Stimulated activated naive B cell treated with anti-CD40 and anti-IgM and Interleukin-4, amounts not matched to agents 10 μg/mL and 1 μg/mL and 100 μg/mL, for 72 hours (primary cell): ENCODE data around the gene KLF7.
A peak's percentile ranks its signal among the peaks of the same experiment; 100 is the strongest.

Source experiments
- ATAC-seq, 2 donors: fragments of 150-1000 bp; cut with Tn5 transposase; replicated peaks; 2 replicates each; pipeline ENCODE4 v1.10.0; 2021; ENCODE audit warnings: moderate library complexity in 1 of 2
- DNase-seq: peaks from one replicate; pipeline ENCODE4 v3.0.0; 2021
- H3K27ac Mint-ChIP-seq: one replicate; pipeline ENCODE4 v1.8.0; 2022; ENCODE audit warnings: mild to moderate bottlenecking, mixed read lengths
- H3K27me3 Mint-ChIP-seq, 2 donors: one replicate each; pipeline ENCODE4 v1.8.0; 2022; ENCODE audit warnings: mixed read lengths in 2 of 2
- H3K36me3 Mint-ChIP-seq, 2 donors: one replicate each; pipeline ENCODE4 v1.8.0; 2022; ENCODE audit warnings: mixed read lengths in 2 of 2, mild to moderate bottlenecking in 1 of 2
- H3K4me1 Mint-ChIP-seq, 2 donors: one replicate each; pipeline ENCODE4 v1.8.0; 2022; ENCODE audit warnings: mixed read lengths in 2 of 2, mild to moderate bottlenecking in 1 of 2
- H3K4me3 Mint-ChIP-seq, 2 donors: one replicate each; pipeline ENCODE4 v1.8.0; 2022; ENCODE audit warnings: mild to moderate bottlenecking in 2 of 2, mixed read lengths in 2 of 2, moderate library complexity in 1 of 2
- H3K9me3 Mint-ChIP-seq, 2 donors: one replicate each; pipeline ENCODE4 v1.8.0; 2022; ENCODE audit warnings: mixed read lengths in 2 of 2, mild to moderate bottlenecking in 1 of 2

KLF7 gene

DNA sequence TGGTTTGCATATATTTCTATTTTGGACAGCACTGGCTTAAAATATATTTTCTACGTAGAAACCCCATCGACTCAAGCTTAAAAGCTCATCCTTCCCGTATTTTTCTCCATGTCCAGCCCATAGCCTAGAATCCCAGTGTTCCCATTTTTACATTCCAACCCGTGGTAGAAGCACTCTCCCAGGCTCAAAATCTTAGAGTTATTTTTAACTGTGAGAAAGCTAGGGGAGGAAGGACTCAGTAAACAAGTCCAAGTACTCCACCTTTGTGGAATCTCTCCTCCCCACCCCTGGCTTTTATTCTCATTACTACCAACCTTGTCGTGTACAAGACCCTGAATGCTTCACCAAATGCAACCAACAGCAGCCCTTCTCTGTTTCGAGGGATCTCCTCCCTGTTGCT, 69.8 kb downstream of the KLF7 start:
- Mint-ChIP-seq H3K4me1 (peaks cover 27% of the 10 kb centered on the region in 2 donors), H3K27ac (peak overlapping the region; percentile 56), H3K36me3 (peaks cover 26 to 56% of the 10 kb centered on the region in 2 donors), H3K9me3 (peaks cover 4 to 5% of the 10 kb centered on the region in 2 donors), H3K4me3 (no peak overlapping the region), H3K27me3 (no peaks in the 10 kb centered on the region)
- ATAC-seq, result no peak
- DNase-seq, result no peak

GRCh38 chr2:207093234-207093633, 72.5 kb downstream of the KLF7 start:
- H3K27ac Mint-ChIP-seq, result no peak overlapping the region
- no peaks in the 10 kb centered on the region for H3K27me3 Mint-ChIP-seq
- H3K36me3 Mint-ChIP-seq, result peaks cover 22 to 55% of the 10 kb centered on the region in 2 donors
- H3K4me1 Mint-ChIP-seq, result peaks cover 39 to 50% of the 10 kb centered on the region in 2 donors
- H3K9me3 Mint-ChIP-seq, result peaks cover 4 to 5% of the 10 kb centered on the region in 2 donors
- no peak for ATAC-seq
- H3K4me3 Mint-ChIP-seq, result no peak overlapping the region
- no peak for DNase-seq

DNA sequence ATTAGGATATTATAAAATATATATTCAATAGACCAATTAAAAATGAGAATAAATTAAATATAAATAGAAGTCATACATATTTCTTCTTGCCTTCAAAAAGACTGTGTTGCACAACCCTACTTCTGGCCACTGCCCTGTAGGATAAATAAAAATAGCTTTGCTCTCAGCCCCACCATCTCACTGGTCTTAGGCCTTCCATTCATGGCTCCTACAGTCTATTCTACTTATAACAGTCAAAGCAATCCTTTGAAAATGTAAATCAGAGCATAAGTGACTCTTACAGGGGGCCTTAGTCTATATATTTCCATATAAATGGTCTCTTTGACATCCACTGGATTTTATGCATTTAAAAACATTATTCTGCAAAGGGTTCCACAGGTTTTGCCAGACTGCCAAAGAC, 72.9 kb downstream of the KLF7 start:
- no peak overlapping the region for H3K4me3 Mint-ChIP-seq
- H3K36me3 Mint-ChIP-seq, result peaks cover 23 to 59% of the 10 kb centered on the region in 2 donors
- H3K9me3 Mint-ChIP-seq, result peaks cover 4 to 5% of the 10 kb centered on the region in 2 donors
- ATAC-seq (no peak), DNase-seq (no peak)
- no peaks in the 10 kb centered on the region for H3K27me3 Mint-ChIP-seq
- no peak overlapping the region for H3K27ac Mint-ChIP-seq
- peaks cover 41 to 54% of the 10 kb centered on the region in 2 donors for H3K4me1 Mint-ChIP-seq

GRCh38 chr2:207091928-207092327, 73.8 kb downstream of the KLF7 start:
- Mint-ChIP-seq H3K4me1 (peaks cover 37 to 48% of the 10 kb centered on the region in 2 donors), H3K27ac (no peak overlapping the region), H3K9me3 (peaks cover 4 to 5% of the 10 kb centered on the region in 2 donors), H3K4me3 (no peak overlapping the region), H3K36me3 (peaks cover 27 to 60% of the 10 kb centered on the region in 2 donors), H3K27me3 (no peaks in the 10 kb centered on the region)
- ATAC-seq (no peak), DNase-seq (no peak)

GRCh38 chr2:207091176-207091575, 74.6 kb downstream of the KLF7 start:
- DNase-seq, result no peak
- Mint-ChIP-seq H3K27ac (no peak overlapping the region), H3K27me3 (no peaks in the 10 kb centered on the region), H3K9me3 (peaks cover 4 to 5% of the 10 kb centered on the region in 2 donors), H3K36me3 (peaks cover 33 to 60% of the 10 kb centered on the region in 2 donors), H3K4me1 (peaks cover 33 to 44% of the 10 kb centered on the region in 2 donors), H3K4me3 (no peak overlapping the region)
- ATAC-seq, result no peak

GRCh38 chr2:207090389-207090788, 75.4 kb downstream of the KLF7 start:
- ATAC-seq (peak; percentile 57 to 72), DNase-seq (no peak)
- Mint-ChIP-seq H3K36me3 (peaks cover 36 to 64% of the 10 kb centered on the region in 2 donors), H3K9me3 (peaks cover 4 to 5% of the 10 kb centered on the region in 2 donors), H3K4me1 (peaks cover 30 to 44% of the 10 kb centered on the region in 2 donors), H3K27me3 (no peaks in the 10 kb centered on the region), H3K4me3 (no peak overlapping the region), H3K27ac (peak overlapping the region; percentile 32)

- Mint-ChIP-seq H3K27me3 (no peaks in the 10 kb centered on the region), H3K9me3 (peaks cover 4 to 5% of the 10 kb centered on the region in 2 donors), H3K27ac (peak overlapping the region; percentile 7), H3K4me1 (peaks cover 30 to 44% of the 10 kb centered on the region in 2 donors), H3K36me3 (peaks cover 36 to 62% of the 10 kb centered on the region in 2 donors), H3K4me3 (peak overlapping the region; percentile 29 to 33)
- ATAC-seq (peak; percentile 40 to 54), DNase-seq (no peak)
Measured at GRCh38 chr2:207088839-207089238, 76.9 kb downstream of the KLF7 start.

DNA sequence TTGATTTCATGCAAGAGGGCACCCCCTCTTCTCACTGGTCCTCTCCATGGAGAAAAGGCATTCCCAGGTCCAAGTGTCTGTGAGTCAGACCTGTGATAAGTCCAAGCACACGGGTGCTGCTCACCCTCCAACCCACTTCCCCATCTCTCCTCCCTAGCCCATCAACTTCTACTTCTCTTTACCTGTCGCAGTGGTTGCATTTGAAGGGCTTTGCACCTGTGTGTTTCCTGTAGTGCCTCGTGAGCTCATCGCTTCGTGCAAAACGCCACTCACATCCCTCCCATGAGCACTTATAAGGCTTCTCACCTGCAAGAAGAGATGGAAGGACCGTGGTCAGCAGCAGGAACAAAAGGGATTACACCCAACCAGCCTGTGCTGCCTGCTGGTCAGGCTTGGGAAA, 77.5 kb downstream of the KLF7 start:
- H3K27ac Mint-ChIP-seq, result peak overlapping the region; percentile 7
- ATAC-seq (peak; percentile 64 to 76), DNase-seq (no peak)
- H3K4me1 Mint-ChIP-seq, result peaks cover 31 to 41% of the 10 kb centered on the region in 2 donors
- H3K9me3 Mint-ChIP-seq, result peaks cover 2 to 4% of the 10 kb centered on the region in 2 donors
- peaks cover 38 to 62% of the 10 kb centered on the region in 2 donors for H3K36me3 Mint-ChIP-seq
- no peaks in the 10 kb centered on the region for H3K27me3 Mint-ChIP-seq
- peak overlapping the region in 1 of 2 donors; percentile 29 for H3K4me3 Mint-ChIP-seq

- H3K36me3 Mint-ChIP-seq, result peaks cover 42 to 65% of the 10 kb centered on the region in 2 donors
- peaks cover 31 to 38% of the 10 kb centered on the region in 2 donors for H3K4me1 Mint-ChIP-seq
- H3K4me3 Mint-ChIP-seq, result no peak overlapping the region
- ATAC-seq (no peak), DNase-seq (no peak)
- H3K9me3 Mint-ChIP-seq, result peaks cover 0 to 3% of the 10 kb centered on the region in 2 donors
- no peaks in the 10 kb centered on the region for H3K27me3 Mint-ChIP-seq
- H3K27ac Mint-ChIP-seq, result no peak overlapping the region
Measured at GRCh38 chr2:207087046-207087902, 78.5 kb downstream of the KLF7 start.

- no peak overlapping the region for H3K4me3 Mint-ChIP-seq
- H3K27ac Mint-ChIP-seq, result peak overlapping the region; percentile 32
- H3K36me3 Mint-ChIP-seq, result peaks cover 47 to 71% of the 10 kb centered on the region in 2 donors
- ATAC-seq, result no peak
- no peak for DNase-seq
- H3K27me3 Mint-ChIP-seq, result no peaks in the 10 kb centered on the region
- no peaks in the 10 kb centered on the region for H3K9me3 Mint-ChIP-seq
- peaks cover 28 to 29% of the 10 kb centered on the region in 2 donors for H3K4me1 Mint-ChIP-seq
Measured at GRCh38 chr2:207086136-207086535, 79.6 kb downstream of the KLF7 start.

DNA sequence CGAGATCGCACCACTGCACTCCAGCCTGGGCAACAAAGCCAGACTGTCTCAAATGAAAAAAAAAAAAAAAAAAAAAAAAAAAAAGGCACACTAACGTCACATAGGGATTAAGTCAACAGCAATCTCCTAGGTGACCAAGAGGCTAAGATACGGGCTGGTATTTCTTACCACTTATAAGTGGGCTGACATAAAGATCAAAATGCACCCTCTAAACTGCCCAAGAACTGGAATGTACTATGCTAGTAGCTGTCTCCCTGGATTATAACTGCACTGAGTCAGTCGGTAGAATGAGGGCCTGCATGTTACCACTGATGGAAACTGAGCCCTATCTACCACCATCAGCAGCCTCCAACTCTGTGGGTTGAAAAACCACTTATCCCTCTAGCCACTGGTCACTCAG, 80.6 kb downstream of the KLF7 start:
- no peak overlapping the region for H3K4me3 Mint-ChIP-seq
- H3K9me3 Mint-ChIP-seq, result no peaks in the 10 kb centered on the region
- ATAC-seq (no peak), DNase-seq (no peak)
- H3K36me3 Mint-ChIP-seq, result peaks cover 56 to 75% of the 10 kb centered on the region in 2 donors
- H3K27ac Mint-ChIP-seq, result no peak overlapping the region
- no peaks in the 10 kb centered on the region for H3K27me3 Mint-ChIP-seq
- peaks cover 18 to 19% of the 10 kb centered on the region in 2 donors for H3K4me1 Mint-ChIP-seq

DNA sequence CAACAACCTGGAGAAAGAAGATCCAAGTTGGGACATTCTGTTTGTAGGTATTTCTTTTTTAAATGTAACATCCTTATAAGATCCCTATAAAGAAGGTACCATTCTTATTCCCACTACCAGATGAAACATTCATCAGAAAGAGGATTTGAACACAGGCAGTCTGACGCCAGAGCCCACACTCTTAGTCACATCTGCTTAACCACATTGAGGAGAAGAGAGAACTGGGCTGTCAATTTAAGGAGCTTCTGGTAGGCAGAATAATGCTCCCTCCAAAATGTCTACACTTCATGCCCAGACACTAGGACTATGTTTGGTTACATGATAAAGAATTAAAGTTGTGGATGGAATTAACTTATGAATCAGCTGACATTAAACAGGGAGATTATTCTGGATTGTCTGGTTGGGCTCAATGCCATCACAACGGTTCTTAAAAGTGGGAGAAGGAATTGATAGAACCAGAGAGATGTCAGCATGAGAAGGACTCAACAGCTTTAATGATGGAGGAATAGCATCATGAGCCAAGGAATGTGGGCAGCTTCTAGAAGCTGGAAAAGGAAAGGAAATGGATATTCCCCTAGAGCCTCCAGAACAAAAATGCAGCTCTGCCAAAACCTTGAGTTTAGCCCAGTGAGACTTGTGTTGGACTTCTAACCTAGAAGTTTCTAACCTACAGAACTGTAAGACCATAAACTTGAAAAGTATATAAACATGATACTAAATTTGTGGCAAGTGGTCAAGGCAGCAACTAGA, 82.2 kb downstream of the KLF7 start:
- H3K27me3 Mint-ChIP-seq, result no peaks in the 10 kb centered on the region
- no peaks in the 10 kb centered on the region for H3K9me3 Mint-ChIP-seq
- no peak for DNase-seq
- ATAC-seq, result no peak
- peaks cover 7 to 10% of the 10 kb centered on the region in 2 donors for H3K4me1 Mint-ChIP-seq
- H3K27ac Mint-ChIP-seq, result no peak overlapping the region
- peaks cover 66 to 79% of the 10 kb centered on the region in 2 donors for H3K36me3 Mint-ChIP-seq
- no peak overlapping the region for H3K4me3 Mint-ChIP-seq

- DNase-seq (no peak), ATAC-seq (no peak)
- no peaks in the 10 kb centered on the region for H3K27me3 Mint-ChIP-seq
- no peak overlapping the region for H3K27ac Mint-ChIP-seq
- no peaks in the 10 kb centered on the region for H3K9me3 Mint-ChIP-seq
- H3K4me1 Mint-ChIP-seq, result peaks cover 4 to 7% of the 10 kb centered on the region in 2 donors
- H3K4me3 Mint-ChIP-seq, result no peak overlapping the region
- H3K36me3 Mint-ChIP-seq, result peaks cover 61 to 70% of the 10 kb centered on the region in 2 donors
Measured at GRCh38 chr2:207082619-207083018, 83.1 kb downstream of the KLF7 start.

DNA sequence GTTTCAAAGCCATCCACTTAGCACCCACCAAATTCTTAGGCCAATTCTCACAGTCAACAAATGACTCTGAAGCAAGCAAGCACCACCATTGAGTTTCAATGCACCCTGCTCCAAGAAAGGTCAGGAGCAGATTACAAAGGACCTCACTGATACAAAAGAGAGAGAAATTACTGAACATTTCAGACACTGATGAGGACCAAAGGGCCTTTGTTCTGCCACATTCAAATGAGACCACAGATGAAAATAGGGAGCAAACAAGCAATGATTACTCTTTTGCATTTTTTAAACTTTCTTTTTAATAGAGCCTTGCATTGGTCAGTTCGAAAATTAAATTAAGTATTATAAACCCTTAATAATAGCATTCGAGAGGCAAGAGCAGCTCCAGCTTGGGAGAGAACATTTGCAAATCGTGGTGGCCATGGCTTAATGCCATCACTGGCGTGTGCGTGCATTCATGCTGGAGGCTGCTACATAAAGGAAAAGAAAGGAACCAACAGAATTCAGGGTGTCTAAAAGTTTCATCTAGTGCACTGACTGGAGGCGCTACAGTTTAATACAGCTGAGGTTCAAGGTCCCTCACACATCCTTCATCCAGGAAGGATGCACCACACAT, 87.5 kb downstream of the KLF7 start:
- Mint-ChIP-seq H3K4me3 (no peak overlapping the region), H3K36me3 (peaks cover 43 to 58% of the 10 kb centered on the region in 2 donors), H3K9me3 (no peaks in the 10 kb centered on the region), H3K27me3 (no peaks in the 10 kb centered on the region), H3K27ac (no peak overlapping the region), H3K4me1 (peaks cover 25 to 32% of the 10 kb centered on the region in 2 donors)
- ATAC-seq (no peak), DNase-seq (no peak)
